Panc1 (cell line): ENCODE results near the gene C1orf105. TPM values are rescaled to one million over a fixed set of nuclear protein-coding genes. Genes with fewer than 3 reads are reported as not detected.
A peak's percentile ranks its signal among the peaks of the same experiment; 100 is the strongest.

Source experiments
- ATAC-seq: fragments of 200-7000 bp; cut with Tn5 transposase; 2 replicates; pipeline ENCODE4 v1.9.1; 2020; ENCODE audit warnings: mild to moderate bottlenecking, moderate library complexity
- BruUV-seq: library from RNA; stranded (reverse); fragments of 400-500 nt; replicated peaks from 2 replicates; lab custom pipeline; 2021; lab: Mats Ljungman, UMichigan
- CTCF ChIA-PET: fragments of 300-600 bp; sonication (Branson Sonifier 250); formaldehyde crosslinking; loops from one replicate; lab custom pipeline; 2022; ENCODE audit warnings: antibody characterized with exemption; lab: Charles Lee
- POLR2A ChIA-PET: fragments of 300-600 bp; sonication (Branson Sonifier 250); formaldehyde crosslinking; loops from one replicate; lab custom pipeline; 2022; ENCODE audit warnings: antibody characterized with exemption; lab: Charles Lee
- DNase-seq: peaks from one replicate; pipeline ENCODE4 v3.0.0-alpha.2; 2010; ENCODE audit warnings: low read depth, low spot score
- H3K27ac ChIP-seq: 2 replicates; pipeline ENCODE4 v1.5.1; 2011; ENCODE audit warnings: mild to moderate bottlenecking, low read length, inconsistent platforms
- H3K27me3 ChIP-seq: fragments of 200-500 bp; sonication (Bioruptor generic); 2 replicates; pipeline ENCODE4 v1.6.0; 2014; ENCODE audit warnings: low read length, inconsistent platforms; ENCODE audit not compliant: control insufficient read depth, insufficient read depth
- H3K36me3 ChIP-seq: fragments of 200-500 bp; sonication (Bioruptor generic); 2 replicates; pipeline ENCODE4 v1.5.1; 2014; ENCODE audit warnings: inconsistent platforms, mild to moderate bottlenecking, low read length, moderate library complexity; ENCODE audit not compliant: control insufficient read depth, insufficient read depth
- H3K4me1 ChIP-seq: 2 replicates; pipeline ENCODE4 v1.5.1; 2011; ENCODE audit warnings: inconsistent platforms, mild to moderate bottlenecking, low read length, moderate library complexity; ENCODE audit not compliant: control insufficient read depth, insufficient read depth
- H3K4me3 ChIP-seq, 2 experiments: 2 replicates each; pipeline ENCODE4 v1.5.1; 2011 to 2012; ENCODE audit warnings: low read depth in 2 of 2, low read length in 2 of 2, mild to moderate bottlenecking in 2 of 2, inconsistent platforms in 1 of 2, moderate library complexity in 1 of 2
- H3K9me3 ChIP-seq: fragments of 200-500 bp; sonication (Bioruptor generic); 2 replicates; pipeline ENCODE4 v1.5.1; 2014; ENCODE audit warnings: low read depth, mild to moderate bottlenecking, inconsistent platforms, low read length, moderate library complexity; ENCODE audit not compliant: control insufficient read depth, insufficient read depth
- CTCF ChIP-seq: fragments of 450-650 bp; IDR thresholded peaks from 2 replicates; pipeline ENCODE4 v1.5.1; 2017; ENCODE audit warnings: mild to moderate bottlenecking
- POLR2AphosphoS5 ChIP-seq: IDR thresholded peaks from 2 replicates; pipeline ENCODE4 v1.6.1; 2012; ENCODE audit warnings: mild to moderate bottlenecking, low read depth, low read length, moderate library complexity
- REST ChIP-seq, 2 experiments: IDR thresholded peaks; 2 replicates each; pipeline ENCODE4 v1.6.1; 2011 to 2012; ENCODE audit warnings: low read depth in 2 of 2, control low read depth in 1 of 2, low read length in 1 of 2, mild to moderate bottlenecking in 1 of 2, moderate library complexity in 1 of 2; ENCODE audit not compliant: insufficient read depth in 1 of 2
- SIN3A ChIP-seq: IDR thresholded peaks from 2 replicates; pipeline ENCODE4 v1.6.1; 2012; ENCODE audit warnings: low read depth, mild to moderate bottlenecking, low read length, moderate library complexity, borderline replicate concordance; ENCODE audit not compliant: insufficient read depth
- TCF7L2 ChIP-seq: IDR thresholded peaks from 2 replicates; pipeline ENCODE4 v1.6.1; 2011; ENCODE audit warnings: mild to moderate bottlenecking, low read depth, low read length, inconsistent platforms
- in situ Hi-C: cut with HindIII; loops from 2 replicates; pipeline ENCODE4 v1.10.0; 2016; ENCODE audit warnings: low sequenced_read_pairs, low pct_unique_long_range_greater_than_20kb
- intact Hi-C: fragments of 100-400 bp; cut with micrococcal nuclease; formaldehyde crosslinking; loops from one replicate; pipeline ENCODE4 v1.10.0; 2022; ENCODE audit not compliant: unreplicated experiment
- total RNA-seq: library from RNA; stranded (reverse); gene quantifications from one replicate; pipeline ENCODE4 v1.2.1, GENCODE V29; 2021; ENCODE audit not compliant: unreplicated experiment

The C1orf105 gene
- total RNA-seq, 1 experiment from 2014 or later: not detected

DNA sequence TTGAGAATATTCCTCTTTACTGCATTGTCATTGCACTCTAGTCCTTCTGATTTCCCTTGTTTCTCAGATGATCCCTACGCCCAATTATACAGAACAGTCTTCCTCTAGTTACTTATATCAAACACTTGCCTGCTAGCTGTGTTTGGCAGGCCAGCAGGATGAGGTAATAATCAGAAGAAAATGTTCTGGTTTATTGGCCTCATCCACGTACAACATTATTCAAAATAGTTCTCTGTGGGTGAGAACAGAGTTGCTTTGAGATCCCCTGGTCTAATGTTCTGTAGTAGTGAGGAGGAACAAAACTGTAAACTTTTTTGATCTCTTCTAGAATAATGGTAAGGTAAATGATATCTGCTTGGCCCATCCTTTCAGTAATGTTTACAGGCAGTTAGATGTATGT lies 22.3 kb upstream of the C1orf105 start:
- no peak for DNase-seq
- peak overlapping the region; percentile 100 for H3K27ac ChIP-seq
- H3K9me3 ChIP-seq: peaks cover 18% of the 10 kb centered on the region; the same call in 1 of the 2 replicates
- BruUV-seq: no TSS peak
- ChIA-PET POLR2A (no interaction called here), CTCF (no interaction called here)
- no peaks in the 10 kb centered on the region for H3K36me3 ChIP-seq
- in situ Hi-C loops: no loop called here
- intact Hi-C loops: loop anchor here (2.0 to 5.0 kb wide), 4 partner anchors 39 to 396 kb away; no protein-coding TSS in a partner anchor
- H3K27me3 ChIP-seq: no peaks in the 10 kb centered on the region
- TF ChIP-seq TCF7L2: no peak
- no peak for TF ChIP-seq REST (IDR thresholded peaks at IDR 0.05; ENCODE audit: insufficient read depth in 1 of 2, low read depth in 2 of 2, low read length in 1 of 2)
- no peak for TF ChIP-seq POLR2AphosphoS5
- no peak for ATAC-seq
- no peak overlapping the region for H3K4me3 ChIP-seq
- peaks cover 34% of the 10 kb centered on the region for H3K4me1 ChIP-seq

- in situ Hi-C loops (no loop called here), intact Hi-C loops (loop anchor here (1.0 to 5.0 kb wide), 5 partner anchors 40 to 397 kb away; no protein-coding TSS in a partner anchor)
- TSS peak; percentile 18 for BruUV-seq
- ATAC-seq (peak; percentile 97), DNase-seq (peak; percentile 85)
- CTCF ChIA-PET: interaction anchor here (0.5 to 1.5 kb wide), 9 partner anchors 17 to 599 kb away, joined by 3 to 6 read pairs (median 4); no protein-coding TSS in a partner anchor
- H3K9me3 ChIP-seq: peaks cover 18% of the 10 kb centered on the region; the same call in 1 of the 2 replicates
- TF ChIP-seq REST (IDR thresholded peaks at IDR 0.05; ENCODE audit: insufficient read depth in 1 of 2, low read depth in 2 of 2, low read length in 1 of 2) (no peak), POLR2AphosphoS5 (peak; percentile 80), CTCF (peak; percentile 79), TCF7L2 (peak; percentile 1; the same call in 1 of the 2 replicates), SIN3A (no peak)
- peaks cover 31% of the 10 kb centered on the region for H3K4me1 ChIP-seq
- H3K36me3 ChIP-seq: no peaks in the 10 kb centered on the region
- peak overlapping the region; percentile 100 for H3K27ac ChIP-seq
- POLR2A ChIA-PET: interaction anchor here (0.6 to 0.7 kb wide), 3 partner anchors 58 to 588 kb away, joined by 3 to 5 read pairs (median 3); no protein-coding TSS in a partner anchor
- H3K27me3 ChIP-seq: no peaks in the 10 kb centered on the region
- H3K4me3 ChIP-seq: no peak overlapping the region
Observed at GRCh38 chr1:172398970-172399755, 21.3 kb upstream of the C1orf105 start.
